HG03432 (cell line): Measurements from ENCODE around the gene SRPK2.
A peak's percentile ranks its signal among the peaks of the same experiment; 100 is the strongest.

Experiments used
- ATAC-seq: cut with Tn5 transposase; IDR thresholded peaks from one replicate; pipeline ENCODE4 v1.9.1; 2021; ENCODE audit warnings: mild to moderate bottlenecking, moderate library complexity; ENCODE audit not compliant: unreplicated experiment

SRPK2 gene

DNA sequence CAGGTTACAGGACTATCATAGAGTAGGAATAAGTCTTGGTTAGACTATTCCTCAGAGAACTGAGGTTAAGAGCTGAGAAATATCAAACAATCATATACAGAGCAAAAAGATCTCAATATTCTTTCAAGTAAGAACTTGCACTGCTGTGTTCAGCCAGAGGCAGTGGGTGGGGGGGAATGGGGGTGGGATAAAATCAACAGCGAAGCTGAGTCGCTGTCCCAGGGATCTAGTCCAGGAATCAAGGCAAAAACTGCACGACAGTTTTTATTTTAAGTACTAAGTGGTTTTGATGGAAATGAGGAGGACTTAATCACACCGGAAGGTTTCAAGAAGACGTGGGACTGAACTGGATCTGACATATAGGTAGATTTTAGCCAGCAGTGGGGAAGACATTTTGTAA lies 159.1 kb downstream of the SRPK2 start:
- no peak for ATAC-seq

DNA sequence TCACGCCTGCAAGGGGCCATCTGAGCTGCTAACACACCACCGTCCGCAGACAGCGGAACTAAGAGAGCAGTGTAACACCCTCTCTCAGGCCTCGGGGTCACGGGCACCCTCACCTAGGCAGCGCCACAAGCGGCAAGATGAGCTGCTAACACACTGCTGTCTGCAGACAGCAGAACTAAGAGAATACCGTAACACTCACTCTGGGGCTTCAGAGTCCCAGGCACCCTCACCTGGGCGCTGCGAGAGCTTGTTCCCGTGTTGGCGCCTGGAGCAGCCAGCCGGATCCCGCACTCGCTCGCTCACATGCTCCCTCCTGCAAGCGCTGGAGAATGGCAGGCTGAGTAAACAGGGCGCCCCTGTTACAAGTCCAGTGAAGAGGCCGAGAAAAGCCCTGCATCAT lies 160.2 kb downstream of the SRPK2 start:
- ATAC-seq: no peak

DNA sequence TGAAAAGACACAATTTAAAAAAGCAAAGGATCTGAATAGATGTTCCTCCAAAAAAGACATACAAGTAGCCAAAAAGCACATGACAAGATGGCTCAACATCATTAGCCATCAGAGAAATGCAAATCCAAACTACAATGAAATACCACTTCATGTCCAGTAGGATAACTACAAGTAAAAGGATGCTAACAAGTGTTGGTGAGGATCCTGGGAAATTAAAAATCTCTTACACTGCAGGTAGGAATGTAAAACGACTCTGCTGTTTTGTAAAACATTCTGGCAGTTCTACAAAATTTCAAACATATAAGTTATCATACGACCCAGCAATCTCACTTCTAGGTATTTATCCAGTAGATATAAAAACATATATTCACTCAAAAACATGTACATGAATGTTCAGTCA lies 161.3 kb downstream of the SRPK2 start:
- no peak for ATAC-seq

DNA sequence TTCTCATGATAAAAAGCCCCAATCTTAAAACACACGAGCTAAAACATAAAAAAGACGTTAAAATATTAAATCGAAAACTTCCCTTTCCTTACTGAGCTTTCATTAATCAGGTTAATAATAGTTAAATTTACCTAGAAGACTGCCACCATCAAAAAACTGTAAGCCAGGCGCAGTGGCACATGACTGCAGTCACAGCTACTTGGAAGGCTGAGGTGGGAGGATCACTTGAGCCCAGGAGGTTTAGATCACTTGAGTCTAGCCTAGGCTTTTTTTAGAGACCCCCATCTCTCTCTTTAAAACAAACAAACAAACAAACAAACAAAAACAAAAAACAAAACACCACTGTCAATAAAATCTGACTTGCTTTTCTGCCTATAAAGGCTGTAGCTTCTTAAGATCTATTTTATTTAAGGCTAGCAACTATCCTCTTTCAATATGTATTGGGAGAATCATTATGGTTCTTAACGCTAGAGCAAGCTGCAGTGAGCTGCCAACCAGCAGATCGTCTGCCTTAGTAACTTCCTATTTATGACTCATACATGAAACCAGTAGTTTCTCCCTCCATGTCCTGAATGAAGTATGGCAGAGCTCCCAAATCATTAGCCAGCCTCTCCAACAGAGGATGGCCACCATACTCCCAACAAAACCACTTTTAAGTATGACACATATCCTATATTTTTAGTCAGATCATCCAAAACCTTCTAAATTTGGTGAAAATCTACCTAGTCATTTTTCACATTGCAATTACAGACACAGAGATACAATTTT lies 163.7 kb downstream of the SRPK2 start:
- ATAC-seq: peak; percentile 92

DNA sequence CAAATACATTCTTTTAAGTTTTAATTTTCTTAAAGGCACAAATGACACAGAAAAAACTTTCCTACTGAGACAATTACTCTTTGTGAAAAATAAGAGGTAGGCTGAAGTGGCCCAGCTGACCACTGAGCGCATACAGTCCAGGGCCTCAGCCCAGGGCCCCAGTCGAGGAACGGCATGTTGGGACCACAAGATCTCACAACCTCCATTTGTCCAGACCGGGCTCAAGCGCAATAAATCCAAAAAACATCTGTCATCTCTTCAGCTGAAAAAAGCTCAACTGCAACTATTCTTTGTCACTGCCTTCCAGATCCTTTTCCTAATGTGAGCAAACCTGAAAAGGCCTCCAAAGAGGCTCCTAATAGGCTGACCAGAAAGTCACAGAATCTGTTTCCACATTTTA lies 165.8 kb downstream of the SRPK2 start:
- no peak for ATAC-seq

DNA sequence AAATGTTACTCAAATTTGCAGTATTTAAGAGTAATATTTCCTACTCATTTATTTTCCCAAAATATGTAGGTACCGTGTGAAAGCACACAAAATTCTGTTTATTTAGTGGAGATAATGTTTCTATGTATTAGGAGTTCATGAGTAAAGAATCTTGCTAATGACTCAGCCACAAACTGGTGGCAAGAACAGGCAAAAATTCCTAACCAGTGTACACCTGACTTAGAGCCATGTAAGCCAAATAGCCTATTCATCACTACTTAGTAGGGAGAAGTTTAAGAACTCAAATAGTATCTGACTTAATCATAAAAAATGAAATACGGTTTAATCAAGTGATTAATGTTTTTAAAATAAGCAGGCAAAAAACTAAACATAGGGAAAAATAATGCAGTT lies 169.0 kb downstream of the SRPK2 start:
- no peak for ATAC-seq

DNA sequence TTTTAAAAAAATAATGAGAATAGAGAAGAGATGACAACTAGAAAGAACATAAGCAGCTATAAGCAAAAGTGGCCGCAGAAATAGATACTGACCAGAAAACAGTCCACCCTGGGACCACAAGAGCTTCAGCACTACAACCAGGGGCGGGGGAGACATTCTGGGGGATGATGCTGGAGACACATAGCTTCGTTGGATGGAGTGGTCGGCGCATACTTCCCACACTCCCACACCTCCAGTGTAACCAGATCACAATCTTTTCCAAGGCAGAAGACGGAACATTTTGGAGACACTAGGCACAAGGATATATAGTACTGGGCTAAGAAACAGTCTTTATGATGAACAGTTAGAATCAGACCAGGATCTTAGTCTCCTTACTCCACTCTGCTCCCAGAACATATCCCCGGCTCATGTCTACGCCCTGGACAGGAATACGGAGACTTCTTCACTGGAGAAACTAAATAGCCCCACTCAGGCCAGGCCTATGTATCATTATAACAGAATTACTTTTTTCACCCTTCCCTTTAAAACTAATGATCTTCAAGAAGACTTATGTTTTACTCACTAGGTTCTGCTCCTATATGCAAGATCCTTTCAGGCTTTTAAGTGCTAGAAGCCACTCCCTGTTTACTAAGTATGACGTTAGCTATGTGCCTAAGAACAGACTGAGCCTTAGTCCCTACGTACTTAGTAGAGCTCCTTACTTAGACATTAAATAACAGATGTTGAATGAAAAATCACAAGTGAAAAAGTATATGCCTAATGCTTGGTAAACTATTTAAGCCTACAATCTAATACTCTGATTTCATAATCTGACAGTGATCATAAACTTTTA lies 169.6 kb downstream of the SRPK2 start:
- ATAC-seq: no peak

DNA sequence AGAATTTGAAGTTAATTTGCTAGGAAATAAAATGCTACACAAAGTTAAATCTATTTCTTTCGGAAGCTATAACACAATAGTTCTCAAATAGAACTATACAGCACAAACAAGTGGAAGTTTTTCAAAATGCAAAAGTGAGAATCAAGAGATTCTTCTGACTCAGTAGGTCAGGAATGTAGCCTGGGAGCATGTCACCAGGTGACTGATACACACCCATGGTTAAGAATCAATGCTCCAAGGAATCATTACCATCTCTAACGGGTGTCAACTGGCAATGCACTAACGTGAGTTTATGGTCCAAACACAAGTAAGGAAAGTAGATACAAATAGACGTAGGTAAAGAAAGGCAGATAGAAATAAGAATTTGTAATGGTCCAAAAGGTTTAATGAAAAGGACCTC lies 170.5 kb downstream of the SRPK2 start:
- ATAC-seq: no peak

DNA sequence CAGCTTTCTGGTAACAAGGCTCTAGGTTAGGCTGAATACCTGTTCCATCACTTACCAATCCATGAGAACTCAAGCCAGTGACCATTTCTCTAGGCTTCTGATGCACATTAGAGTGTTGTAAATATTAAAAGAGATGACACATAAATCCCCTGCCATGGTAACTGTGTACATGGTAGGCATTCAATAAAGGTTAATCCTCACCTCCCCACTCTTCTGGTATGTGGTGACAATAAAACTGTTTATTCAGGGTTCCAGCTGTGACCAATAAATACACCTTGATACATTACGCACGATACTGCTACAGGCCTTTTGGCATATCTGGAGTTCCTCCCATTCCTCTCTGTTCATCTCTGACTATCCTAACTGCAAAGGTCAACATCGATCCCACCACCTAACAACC lies 171.9 kb downstream of the SRPK2 start:
- no peak for ATAC-seq

DNA sequence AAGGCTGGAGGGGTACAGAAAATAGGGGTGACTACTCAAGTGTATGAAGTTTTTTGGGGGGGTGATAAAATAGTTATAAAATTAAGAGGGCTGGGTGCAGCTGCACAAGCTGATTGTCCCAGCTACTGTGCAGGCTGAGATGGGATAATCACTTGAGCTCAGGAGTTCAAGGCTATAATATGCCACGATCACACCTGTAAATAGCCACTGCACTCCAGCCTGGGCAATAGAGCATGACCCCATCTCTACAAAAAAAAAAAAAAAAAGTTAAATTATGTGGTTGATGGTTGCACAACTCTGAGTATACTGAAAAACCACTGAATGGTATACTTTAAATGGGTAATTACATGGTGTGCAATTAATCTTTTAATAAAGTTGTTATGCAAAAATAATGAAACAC lies 172.9 kb downstream of the SRPK2 start:
- ATAC-seq: no peak

DNA sequence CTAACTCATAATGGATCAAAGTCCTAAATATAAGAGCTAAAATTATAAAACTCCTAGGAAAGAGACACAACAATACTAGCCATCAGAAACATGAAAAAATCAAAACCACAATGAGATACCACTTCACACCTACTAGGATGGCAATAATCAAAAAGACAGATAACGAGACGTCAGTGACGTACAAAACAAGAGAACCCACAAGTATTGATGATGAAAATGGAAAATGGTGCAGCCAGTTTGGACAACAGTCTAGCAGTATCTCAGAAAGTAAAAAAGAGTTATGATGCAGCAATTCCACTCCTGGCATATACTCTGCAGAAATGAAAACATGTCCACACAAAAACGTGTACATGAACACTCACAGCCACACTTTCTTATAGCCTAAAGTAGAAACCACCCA lies 173.5 kb downstream of the SRPK2 start:
- ATAC-seq: no peak

DNA sequence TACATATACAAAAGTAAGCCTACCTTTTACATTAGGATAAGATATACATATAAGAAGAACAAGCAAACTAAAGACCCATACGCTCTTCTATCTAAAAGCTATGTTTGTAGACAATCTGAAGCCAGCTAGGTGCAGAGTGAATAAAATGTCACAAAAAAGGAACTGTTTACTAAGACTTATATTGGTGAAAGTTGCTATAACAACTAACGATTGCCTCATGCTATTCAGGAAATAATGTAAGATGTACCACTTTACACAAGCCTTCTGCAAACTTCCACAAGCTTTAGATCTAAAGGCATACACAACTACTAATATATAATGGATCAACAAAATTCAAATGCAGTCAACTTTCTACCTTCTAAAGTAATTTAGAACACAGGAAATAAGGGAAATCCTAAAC lies 175.1 kb downstream of the SRPK2 start:
- no peak for ATAC-seq

DNA sequence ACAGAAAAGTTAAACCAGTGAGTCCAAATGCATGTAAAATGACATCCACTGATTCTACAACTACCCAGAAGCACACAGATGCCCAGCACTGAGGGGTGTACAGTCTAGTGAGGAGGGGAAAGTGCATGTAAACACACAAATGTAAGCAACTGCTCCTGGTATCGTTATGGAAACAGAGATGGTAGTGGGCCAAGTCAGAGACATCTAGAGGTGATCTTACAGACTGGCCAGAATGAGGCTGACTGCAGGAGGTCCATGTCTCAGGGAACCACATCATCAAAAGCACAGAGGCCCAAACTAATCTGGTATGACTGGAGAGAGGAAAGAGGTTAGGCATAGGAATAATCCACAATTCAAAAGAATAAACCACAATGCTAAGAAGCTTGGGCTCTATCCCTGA lies 176.5 kb downstream of the SRPK2 start:
- no peak for ATAC-seq

DNA sequence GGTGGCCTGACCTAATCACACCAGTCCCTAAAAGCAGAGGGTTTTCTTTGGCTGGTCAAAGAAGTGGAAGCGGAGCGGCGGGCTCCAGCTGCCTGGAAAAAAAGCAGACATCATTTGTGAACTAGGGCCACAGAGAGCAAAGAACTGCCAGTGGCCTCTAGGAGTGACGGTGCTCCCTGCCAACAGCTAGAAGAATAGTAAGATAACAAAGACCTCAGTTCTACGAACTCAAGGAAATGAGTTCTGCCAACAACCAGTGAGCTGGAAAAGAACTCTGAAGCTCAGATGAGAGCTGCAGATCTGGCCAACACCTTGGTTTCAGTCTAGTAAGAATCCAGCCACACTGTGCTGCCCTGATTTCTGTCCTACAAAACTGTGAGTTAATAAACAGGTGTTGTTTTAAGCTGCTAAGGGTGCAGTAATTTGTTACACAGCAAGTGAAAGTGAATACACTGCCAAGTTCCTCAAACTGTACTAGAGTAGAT lies 178.0 kb downstream of the SRPK2 start:
- ATAC-seq: peak; percentile 85

DNA sequence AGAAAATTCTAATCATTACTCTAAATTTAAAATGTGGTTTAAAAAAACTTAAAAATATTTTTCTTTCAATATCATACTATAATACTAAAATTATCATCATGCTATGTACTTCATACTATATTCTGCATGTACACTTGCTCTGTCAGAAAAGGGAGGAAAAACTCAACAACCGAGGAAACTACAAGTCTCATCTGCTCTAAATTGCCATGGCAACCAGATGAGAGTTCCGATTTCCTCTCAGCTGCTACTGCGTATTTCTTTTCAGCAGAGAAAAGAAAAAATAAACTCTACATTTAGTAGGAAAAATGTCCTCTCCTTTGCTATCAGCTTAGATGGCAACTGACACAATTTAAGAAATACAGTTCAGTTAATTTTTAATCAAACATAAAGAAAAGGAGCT lies 178.9 kb downstream of the SRPK2 start:
- no peak for ATAC-seq

DNA sequence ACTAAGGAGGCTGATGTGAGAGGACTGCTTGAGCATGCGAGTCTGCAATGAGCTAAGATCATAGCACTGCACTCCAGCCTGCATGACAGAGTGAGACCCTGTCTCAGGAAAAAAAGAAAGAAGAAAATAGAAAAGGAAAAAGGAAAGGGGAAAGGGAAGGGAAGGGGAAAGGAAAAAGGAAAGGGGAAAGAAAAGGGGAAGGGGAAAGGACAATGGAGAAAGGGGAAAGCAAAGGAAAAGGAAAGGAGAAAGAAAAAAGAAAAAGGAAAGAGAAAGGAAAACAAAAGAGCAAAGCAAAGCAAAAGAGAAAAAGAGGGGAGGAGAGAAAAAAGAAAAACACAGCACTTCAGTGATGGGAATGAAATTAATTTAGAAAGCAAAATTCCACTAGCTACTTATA lies 179.3 kb downstream of the SRPK2 start:
- ATAC-seq: no peak

DNA sequence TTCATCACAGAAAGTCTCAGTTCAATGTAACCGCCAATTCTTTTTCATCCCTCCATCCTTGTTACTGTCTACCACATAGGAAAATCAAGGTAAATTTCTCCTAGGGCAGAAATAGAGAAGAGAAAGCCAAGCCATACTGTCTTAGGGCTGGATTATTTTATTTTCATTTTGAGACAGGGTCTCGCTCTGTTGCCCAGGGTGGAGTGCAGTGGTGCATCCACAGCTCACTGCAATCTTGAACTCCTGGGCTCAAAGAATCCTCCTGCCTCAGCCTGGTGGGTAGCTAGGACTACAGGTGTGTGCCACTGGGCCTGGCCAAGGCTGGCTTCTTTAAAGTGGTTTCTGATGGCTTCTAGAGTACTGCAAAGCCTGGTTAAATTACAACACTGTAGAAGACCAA lies 181.7 kb downstream of the SRPK2 start:
- ATAC-seq: no peak

DNA sequence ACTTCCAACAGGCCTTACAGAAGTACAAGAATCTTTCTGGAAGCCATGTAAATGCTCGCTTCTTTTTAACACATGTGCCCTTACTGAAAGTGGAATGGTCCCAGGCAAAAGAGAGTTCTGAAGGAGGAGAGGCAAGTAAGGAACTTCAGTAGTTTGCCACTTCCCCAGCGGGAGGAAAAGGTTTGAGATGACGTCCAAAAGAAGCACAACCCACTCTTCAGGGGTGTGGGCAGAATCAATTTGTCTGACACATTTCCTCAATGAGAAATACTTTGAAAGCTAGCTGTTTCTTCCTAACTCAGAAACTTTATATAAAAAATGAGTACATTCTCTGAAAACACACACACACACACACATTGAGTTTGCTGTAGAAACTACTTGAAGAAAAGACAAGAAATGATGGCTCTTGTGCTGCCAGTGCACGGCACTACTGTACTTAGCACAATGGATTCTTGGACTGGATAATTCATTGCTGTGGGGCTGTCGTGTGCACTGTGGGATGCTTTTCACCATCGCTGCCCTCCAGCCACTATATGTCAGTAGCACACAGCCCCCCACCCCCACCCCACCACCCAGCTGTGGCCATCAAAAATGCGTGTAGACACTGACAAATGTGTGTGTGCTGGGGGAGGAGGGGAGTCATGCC lies 183.0 kb downstream of the SRPK2 start:
- no peak for ATAC-seq

DNA sequence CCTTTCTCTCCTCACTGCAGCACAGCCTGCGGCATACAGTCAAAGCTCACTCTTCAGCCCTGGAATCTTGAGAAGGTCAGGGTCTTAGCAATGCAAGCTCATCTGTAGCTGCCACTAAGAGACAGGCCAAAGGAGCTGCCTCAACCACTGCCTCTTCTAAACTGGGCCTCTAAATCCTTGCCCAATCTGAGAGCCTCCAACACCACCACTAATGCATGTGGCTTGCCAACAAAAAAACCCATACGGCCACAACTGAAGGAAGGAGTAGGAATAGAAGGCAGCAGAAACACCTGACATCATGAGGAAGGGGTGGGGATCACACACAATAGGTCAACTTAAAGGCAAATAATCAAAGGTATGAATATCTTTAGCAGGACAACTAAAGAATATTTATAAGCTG lies 183.8 kb downstream of the SRPK2 start:
- no peak for ATAC-seq

DNA sequence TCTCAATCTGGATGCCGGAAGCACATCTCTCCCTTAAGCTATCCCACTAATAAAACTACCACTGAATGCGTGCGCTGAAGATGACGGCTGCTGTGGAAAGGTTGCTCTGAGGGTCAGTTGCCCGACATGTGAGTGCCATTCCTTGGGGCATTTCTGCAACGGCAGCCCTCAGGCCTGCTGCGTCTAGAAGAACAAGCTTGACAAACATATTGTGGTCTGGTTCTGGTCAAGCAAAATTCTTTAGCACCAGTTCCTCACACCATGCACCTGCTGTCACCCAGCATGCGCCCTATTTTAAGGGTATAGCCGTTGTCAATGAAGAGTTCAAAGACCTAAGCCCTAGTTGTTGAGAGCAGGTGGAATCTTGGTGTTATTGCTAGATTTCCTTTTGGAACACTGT lies 184.2 kb downstream of the SRPK2 start:
- ATAC-seq: no peak

DNA sequence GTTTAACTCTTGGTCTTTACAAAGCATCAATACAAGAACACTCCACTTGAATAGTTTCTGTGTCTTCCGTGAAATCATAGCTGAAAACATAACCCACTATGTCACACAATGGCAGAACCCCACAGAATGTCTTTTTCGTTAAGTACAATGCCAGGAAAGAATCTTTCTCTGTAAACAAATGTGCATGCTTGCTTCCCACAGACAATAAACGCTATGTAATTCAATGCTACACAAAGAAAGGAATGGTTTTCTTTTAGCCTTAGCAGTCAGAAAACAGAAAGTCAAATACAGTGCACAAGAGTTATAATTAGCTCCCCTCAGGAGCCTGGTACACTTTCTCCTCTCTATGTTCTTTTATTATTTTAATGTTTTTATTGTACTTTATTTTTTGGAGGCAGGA lies 186.1 kb downstream of the SRPK2 start:
- no peak for ATAC-seq

DNA sequence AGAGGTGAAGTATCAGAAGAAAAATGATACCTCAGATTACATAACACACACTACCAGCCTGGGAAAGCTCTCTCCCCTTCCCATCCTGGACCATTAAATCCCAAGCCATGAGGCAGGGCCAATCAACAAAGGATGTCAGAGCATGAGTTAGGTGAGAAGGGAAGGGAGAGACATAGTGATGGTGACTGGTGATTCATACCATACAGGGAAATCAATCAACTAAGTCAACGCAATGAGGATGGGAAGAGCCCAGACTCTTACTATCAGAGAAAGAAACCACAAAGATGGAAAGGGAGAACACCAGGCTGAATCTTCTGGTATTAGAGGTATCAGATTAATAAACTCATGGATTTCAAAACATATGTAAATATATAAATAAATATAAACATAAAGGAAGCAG lies 189.3 kb downstream of the SRPK2 start:
- no peak for ATAC-seq
